ENCODE data around the gene ELMO1.

Gene ELMO1

GRCh38 chr7:36925691-36926090 lies 523.0 kb downstream of the ELMO1 start:
- no peak for DNase-seq

- no peak for DNase-seq
Observed at GRCh38 chr7:36925207-36925606, 523.5 kb downstream of the ELMO1 start.

GRCh38 chr7:36923943-36924436 lies 524.7 kb downstream of the ELMO1 start:
- no peak for DNase-seq

GRCh38 chr7:36923185-36923584 lies 525.5 kb downstream of the ELMO1 start:
- no peak for DNase-seq

GRCh38 chr7:36920433-36920832 lies 528.2 kb downstream of the ELMO1 start:
- no peak for DNase-seq

- DNase-seq, result no peak
Observed at GRCh38 chr7:36919738-36920137, 528.9 kb downstream of the ELMO1 start.

- no peak for DNase-seq
Observed at GRCh38 chr7:36918591-36918990, 530.1 kb downstream of the ELMO1 start.

GRCh38 chr7:36916619-36917018 lies 532.0 kb downstream of the ELMO1 start:
- no peak for DNase-seq

GRCh38 chr7:36916116-36916515 lies 532.5 kb downstream of the ELMO1 start:
- DNase-seq, result no peak

GRCh38 chr7:36911788-36912187 lies 536.9 kb downstream of the ELMO1 start:
- DNase-seq, result no peak

- no peak for DNase-seq
Observed at GRCh38 chr7:36910859-36911258, 537.8 kb downstream of the ELMO1 start.

GRCh38 chr7:36910401-36910800 lies 538.3 kb downstream of the ELMO1 start:
- no peak for DNase-seq

GRCh38 chr7:36906956-36907635 lies 541.6 kb downstream of the ELMO1 start:
- no peak for DNase-seq

GRCh38 chr7:36906448-36906847 lies 542.2 kb downstream of the ELMO1 start:
- no peak for DNase-seq

GRCh38 chr7:36905841-36906240 lies 542.8 kb downstream of the ELMO1 start:
- DNase-seq, result no peak

GRCh38 chr7:36904802-36905201 lies 543.9 kb downstream of the ELMO1 start:
- no peak for DNase-seq

GRCh38 chr7:36904101-36904500 lies 544.6 kb downstream of the ELMO1 start:
- DNase-seq, result no peak

GRCh38 chr7:36900988-36901710 lies 547.5 kb downstream of the ELMO1 start:
- no peak for DNase-seq

- DNase-seq, result no peak
Observed at GRCh38 chr7:36898186-36898585, 550.5 kb downstream of the ELMO1 start.

GRCh38 chr7:36896956-36897590 lies 551.6 kb downstream of the ELMO1 start:
- no peak for DNase-seq

GRCh38 chr7:36896418-36896817 lies 552.2 kb downstream of the ELMO1 start:
- no peak for DNase-seq

- peak; percentile 1 for DNase-seq
Observed at GRCh38 chr7:36895192-36895591, 553.5 kb downstream of the ELMO1 start.

- DNase-seq, result no peak
Observed at GRCh38 chr7:36894190-36894589, 554.5 kb downstream of the ELMO1 start.

- DNase-seq, result no peak
Observed at GRCh38 chr7:36889182-36889581, 559.5 kb downstream of the ELMO1 start.
